GM03348 (cell line): ENCODE results near the gene TNFRSF25.
"Not testable (repeated sequence)": the region's sequence is repeated elsewhere in the genome, so short reads cannot be mapped to it uniquely, and the experiment has no call there.

ENCODE experiments used
- DNase-seq: peaks from one replicate; pipeline ENCODE4 v3.0.0; 2012; ENCODE audit warnings: low spot score

Gene TNFRSF25

DNA sequence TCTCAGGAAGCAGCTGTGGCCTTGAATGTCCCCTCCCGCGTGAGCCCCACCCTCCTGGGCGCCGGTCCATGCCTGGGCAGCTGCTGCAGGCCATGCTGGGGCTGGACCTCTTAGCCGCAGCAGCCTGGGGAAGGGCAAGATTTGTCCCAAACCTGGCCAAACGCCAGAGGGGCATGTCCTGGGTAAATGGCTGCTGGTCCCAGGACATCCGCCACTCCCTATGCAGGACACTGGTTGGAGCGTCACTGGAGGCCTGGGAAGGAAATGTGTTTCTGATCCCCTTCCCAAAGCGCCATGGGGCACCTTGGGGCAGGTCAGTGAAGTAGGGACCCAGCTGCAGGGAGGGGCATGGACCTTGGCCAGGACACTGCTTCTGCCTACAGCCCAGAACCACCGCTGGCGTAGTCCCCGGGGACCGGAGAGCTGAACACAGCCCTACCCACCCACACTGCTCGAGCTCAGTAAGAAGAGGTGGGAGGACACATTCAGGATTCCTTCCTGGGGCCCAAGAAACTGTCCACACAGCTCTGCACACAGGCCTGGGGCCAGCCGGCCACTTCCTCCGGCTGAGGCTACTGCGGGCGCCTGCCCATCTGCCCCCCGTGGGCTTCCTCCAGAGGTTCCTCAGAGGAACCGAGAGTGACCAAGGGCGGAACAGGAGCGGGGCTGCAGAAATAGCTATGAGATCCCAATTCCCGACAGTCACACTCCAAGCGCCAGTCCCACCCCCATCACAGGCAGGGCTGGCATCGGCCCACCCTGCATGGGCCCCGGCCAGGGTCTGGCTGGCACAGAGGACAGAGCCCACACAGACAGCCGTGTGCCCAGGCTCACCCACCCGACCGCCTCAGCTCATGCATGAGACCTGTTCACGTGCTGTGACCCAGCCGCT lies 36.3 kb upstream of the TNFRSF25 start:
- peak; percentile 58 for DNase-seq

DNA sequence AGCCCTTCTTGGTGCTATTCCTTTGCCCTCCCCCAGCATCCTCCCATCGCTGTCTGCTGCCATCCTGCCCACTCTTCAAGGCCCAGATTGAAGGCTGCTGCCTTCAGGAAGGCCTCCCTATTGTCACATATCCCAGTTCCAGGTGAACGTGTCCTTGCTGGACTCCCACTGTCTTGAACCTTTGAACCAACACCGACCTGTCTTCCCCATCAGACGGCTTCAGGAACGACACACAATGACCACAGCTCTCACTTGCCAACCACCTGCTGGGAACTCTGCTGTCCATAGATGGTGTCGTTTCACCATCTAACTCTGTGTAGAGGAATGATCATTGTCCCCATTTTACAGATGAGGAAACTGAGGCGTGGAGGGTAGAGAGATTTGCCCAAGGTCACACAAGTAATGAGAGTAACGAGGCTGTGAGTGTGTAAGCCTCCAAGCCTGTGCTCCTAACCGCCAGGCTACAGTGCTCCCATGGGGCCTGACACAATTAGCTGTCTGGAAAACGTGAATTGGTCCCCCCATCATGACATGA lies 35.4 kb upstream of the TNFRSF25 start:
- DNase-seq: no peak

DNA sequence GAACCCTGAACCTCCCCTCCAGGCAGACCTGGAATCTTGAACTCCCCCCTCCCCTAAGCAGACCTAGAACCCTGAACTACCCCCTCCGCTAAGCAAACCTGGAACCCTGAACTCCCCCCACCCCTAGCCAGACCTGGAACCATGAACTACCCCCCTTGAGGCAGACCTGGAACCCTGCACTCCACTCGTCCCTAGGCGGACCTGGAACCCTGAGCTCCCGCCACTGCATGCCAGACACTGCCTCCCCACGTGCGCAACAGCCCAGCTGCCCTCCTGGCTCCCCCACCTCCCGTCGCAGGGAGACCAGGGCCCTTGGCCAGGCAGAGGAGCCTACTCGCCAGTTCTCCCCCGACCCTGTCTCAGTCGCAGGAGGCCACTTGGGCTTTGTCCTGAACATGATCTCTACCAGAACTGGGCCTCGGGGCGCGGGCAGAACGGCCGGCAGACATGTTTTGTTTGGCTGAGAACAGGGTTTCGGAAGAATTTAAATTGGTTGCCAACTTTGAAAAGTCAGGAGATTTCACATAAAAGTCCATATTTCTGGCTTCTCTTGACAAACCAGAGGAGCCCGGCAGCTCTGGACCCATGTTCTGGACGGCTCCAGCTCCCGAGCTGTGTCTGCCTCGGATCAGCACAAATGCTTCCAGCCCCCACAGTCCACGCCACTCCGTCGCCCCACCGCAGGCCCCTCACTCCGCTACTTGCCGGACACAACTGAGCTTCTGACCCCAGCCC lies 34.7 kb upstream of the TNFRSF25 start:
- no peak for DNase-seq

DNA sequence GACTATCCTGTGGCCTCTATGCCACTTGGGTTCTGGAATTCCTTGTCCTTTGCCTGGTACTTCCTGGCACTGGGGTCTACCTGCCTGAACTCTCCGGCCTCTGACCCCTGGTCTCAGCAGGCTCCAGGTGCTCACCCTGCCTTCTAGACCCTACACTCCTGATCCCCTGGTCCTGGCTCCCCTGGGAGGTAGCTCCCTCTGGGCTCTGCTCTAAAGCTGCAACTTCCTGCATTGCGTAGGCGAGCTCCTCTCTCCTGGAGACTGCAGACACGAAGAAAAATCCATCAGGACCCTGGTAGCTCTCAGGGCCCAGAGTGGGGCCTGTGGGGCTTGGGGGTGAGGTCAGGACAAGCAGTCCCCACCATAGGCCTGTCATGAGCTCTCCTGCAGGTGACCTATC lies 33.3 kb upstream of the TNFRSF25 start:
- no peak for DNase-seq

DNA sequence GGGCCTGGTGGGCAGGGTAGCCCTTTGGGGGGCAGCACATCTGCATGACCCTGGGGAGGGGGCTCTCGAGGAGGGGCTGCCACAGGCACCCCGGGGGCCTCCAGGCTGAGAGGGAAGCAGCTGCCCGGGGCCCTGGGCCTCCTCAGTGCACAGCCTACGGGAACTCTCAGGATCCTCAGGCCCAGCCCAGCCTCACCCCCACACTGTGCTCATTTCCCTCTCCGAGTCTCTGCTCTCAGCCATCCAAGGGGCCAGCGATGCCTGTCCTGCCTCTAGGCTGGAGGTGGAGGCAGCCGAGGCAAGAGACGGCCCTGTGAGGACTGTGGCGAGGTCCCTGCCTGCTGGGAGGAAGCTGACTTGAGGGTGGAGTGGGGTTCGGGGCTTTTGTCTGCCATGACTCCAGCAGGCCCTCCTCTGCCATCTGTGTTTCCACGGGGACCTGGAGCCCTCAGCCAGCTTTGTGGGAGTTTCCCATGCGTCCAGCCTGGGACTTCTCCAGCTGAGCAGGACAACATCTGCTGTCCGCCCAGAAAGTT lies 32.7 kb upstream of the TNFRSF25 start:
- DNase-seq: no peak

DNA sequence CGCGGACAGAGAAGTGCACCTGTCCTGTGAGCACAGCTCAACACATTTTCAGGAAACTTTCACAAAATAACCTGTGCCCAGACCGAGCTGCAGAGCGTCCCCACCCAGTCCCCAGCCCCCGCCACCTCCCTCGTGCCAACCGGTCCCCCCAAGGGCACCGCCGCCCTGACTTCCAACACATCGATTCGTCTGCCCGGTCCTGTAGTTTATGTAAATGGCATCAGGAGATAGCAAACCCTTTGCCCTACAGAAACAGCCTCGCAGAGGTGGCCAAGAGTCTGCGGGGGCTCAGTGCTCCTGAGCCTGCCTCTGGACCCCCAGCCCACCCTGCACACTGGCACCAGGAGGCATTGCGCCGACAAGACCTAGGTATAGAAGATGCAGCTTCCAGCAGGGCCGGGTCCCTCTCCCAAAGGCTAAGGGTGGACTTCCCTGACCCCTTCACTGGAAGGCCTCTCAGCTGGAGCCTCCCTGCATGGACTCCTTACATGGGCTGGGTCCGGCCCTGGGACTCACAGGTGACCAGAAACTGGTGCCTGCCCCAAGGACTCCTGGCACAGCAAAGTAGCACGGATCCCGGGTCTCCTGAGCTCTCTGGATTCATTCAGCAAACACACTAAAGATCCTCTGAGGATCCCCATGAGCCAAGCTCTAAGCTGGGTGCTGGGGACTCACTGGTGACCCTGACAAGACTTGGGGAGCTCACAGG lies 32.0 kb upstream of the TNFRSF25 start:
- DNase-seq: no peak

DNA sequence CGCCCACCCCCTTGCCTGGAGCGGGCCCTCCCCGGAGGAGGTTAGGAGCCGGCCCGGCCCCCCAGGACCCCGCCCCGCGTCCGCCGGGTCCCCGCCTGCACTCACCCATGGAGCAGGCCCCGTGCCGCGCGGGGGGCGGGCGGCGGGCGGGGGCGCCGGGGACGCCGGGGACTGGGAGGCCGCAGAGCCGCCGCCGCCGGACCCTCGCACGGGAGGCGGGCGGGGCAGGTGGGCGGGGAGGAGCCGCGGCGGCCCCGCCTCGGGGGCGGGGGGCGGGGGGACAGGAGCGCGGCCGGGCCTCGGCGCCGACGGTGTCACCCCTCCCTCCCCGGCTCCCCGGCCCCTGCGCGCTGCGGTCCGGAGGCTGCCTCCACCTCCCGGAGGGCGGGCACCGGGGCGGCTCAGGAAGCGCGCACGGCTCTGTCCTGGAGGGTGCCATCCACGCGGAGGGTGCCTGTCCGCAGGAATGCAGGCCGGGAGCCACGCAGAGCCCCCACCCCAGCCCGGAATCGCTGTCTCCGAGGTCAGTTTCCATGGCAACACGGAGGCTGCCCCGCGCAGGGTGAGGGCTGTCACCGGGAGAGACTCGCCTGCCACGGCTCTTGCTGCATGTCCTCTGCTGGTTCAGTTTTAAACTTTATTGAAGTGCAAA lies 31.4 kb upstream of the TNFRSF25 start:
- DNase-seq: peak; percentile 93

DNA sequence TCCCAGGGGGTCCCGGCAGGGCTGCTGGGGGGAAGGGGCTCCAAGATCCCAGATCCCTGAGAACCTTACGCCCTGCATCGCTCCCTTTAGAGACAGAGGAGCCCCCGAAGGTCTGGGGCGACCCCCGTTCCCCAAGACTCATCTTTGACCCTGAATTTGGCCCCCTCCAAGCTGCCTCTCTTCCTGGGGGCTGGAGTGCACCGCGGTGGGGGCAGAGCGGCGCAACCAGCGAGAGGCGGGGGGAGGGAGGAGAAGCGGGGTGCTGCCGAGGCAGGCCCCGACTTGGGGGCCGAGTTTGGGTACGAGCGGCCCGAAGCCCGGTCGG lies 30.9 kb upstream of the TNFRSF25 start:
- DNase-seq: no peak

DNA sequence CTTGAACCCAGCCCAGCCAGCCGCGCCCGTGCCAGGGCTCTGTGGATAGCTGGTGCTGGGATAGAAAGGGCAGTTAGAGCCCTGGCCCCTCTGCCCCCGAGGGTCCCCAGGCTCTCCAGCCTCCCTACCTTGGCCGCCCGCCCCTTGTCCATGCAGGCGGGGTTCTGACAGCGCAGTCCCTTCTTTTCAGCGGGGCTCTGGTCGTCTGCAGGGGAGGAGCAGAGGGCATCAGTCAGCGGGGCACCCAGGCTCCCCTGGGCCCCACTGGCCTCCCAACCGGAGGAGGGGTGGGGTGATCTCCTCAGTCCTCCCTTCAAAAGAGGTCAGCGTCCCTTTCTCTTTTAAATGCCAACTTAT lies 30.4 kb upstream of the TNFRSF25 start:
- peak; percentile 49 for DNase-seq

DNA sequence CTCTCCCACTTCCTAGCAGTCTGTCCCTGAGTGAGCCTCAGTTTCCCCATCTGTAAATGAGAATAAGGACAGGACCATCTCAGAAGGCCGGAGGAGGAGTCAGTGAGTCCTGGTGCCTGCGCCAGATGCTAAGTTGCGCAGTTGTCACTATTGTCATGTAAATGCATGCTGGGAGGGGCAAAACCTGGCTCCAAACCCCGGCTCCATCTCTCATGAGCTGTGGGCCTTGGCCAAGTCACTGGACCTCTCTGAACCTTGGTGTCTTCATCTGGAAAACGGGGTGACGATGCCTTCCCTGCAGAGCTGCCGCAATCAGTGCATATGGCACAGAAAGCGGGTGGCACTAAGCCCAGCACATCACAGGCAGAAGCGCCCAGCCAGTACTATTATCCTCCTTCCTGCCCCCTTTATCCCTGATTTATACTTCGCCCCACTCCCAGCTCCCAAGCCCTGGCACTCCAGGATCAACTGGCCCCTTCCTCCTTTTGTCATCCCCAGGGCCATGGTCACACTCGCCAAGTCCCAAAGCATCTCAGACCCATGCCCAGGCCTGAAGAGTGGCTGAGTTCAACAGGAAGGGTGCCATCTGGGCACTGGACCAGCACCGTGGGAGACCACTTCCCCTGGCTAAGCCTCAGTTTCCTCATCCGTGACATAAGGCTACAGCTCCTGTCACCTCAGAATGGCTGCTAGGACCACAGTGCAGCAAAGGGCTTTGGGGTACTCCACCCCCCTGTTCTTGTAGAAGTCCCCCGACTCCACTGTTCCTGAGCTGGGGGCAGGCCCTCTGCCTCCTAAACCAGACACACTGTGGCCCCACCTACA lies 29.8 kb upstream of the TNFRSF25 start:
- DNase-seq: no peak

DNA sequence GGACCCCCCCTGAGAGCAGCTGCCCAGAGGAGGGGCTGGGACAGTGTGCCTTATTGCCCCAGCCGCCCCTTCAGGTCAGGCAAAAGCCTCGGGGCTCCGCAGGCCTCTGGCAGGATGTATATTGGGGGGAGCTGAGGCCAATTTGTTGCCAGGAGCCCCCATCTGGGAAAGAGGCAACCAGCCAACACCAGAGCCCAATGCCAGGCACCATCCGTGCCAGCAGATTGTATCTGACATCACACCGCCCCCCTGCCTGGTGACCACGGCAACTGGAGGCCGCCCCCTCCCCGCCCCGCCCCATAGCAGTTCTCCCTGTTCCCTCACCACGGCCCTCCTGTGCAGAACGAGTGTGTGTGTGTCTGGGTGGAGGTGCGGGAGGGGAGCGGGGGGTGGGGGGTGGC lies 29.1 kb upstream of the TNFRSF25 start:
- no peak for DNase-seq

DNA sequence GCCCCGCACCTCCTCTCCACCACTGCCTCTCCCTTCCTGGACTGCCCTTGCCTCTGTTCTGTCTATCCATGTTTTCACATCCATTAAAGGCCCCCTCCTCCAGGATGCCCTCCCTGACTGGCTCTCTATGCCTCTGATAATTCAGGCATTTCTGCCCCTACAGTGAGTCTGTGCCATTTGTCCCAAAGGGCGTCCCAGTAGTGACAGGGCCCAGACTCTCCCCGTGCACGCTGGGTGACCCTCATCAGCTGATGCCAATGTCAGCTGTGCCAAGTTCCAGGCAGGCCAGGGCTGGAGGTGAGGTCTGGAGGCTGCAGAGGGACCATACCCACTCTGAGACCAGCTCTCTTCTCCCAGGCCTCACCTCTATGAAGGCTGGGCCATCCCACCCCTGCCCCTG lies 28.7 kb upstream of the TNFRSF25 start:
- DNase-seq: no peak

DNA sequence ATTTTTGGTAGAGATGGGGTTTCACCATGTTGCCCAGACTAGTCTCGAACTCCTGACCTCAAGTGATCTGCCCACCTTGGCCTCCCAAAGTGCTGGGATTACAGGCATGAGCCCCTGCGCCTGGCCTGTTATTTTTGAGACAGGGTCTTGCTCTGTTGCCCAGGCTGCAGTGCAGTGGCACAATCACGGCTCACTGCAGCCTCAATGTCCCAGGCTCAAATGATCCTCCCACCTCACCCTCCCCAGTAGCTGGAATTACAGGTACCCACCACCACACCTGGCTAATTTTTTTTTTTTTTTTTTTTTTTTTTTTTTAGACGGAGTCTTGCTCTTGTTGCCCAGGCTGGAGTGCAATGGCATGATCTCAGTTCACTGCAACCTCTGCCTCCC lies 27.9 kb upstream of the TNFRSF25 start:
- DNase-seq: not testable (repeated sequence)

DNA sequence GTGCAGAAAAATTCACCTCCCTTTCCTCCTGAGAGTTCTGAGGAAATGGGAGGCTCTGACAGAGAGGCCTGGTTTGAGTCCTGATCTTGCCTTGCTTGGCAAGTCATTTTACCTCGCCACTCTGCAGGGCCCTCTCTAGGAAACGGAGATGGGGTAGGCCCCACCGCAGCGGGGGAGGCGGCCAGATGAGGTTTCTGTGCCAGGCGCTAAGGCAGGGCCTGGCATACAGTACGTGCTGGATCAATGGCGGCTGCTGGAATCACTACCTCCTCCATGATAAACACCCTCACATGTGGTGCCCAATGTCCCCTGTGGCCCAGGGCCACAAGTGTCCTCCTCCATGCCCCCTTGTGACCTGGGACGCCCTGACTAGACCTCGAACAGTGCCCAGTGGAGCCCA lies 26.0 kb upstream of the TNFRSF25 start:
- DNase-seq: no peak

DNA sequence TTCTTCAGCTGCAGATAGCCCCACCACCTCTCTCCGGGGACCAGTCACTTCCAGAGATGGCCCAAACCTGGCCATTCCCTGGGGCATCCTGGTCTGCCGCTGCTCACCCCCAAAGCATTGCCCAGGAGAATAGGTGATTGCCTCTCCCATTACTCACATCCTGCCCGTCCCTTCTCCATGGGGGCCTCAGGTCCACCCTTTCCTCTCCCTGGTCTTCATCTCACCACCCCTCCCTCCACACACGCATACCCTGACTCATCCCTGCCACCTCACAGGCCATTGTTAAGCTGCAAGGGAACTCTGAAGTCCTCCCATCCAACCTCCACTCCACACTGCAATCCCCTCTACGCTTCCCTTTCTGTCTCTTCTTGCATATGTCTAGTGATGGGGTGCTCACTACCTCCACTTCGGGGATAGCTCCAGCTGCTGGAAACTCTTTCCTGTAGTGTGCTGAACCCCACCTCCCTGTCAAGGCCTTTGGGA lies 25.5 kb upstream of the TNFRSF25 start, which contains the start of gene PLEKHG5:
PLEKHG5 (minus strand) TSS at position 188 of the 483 bp plus-strand sequence. CDS start 14,096 bp downstream, outside the sequence.
- DNase-seq: peak; percentile 60

DNA sequence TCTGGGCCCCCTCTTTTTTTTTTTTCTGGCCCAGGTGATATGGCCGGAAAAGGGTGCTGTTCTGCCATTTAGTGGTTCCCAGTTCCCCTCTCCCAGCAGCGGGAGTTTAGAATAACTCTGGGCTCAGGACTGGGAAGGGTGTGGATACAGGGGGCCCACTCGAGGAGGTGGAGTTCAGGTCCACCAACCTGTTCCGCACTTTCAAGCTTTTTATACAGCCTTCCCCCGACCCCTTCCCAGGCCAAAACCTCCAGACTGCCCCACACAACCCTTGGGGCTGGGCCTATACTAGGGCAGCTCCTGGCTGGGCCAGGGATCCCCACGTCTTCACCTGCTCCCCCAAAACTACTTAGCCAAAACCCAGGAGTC lies 25.1 kb upstream of the TNFRSF25 start:
- no peak for DNase-seq

DNA sequence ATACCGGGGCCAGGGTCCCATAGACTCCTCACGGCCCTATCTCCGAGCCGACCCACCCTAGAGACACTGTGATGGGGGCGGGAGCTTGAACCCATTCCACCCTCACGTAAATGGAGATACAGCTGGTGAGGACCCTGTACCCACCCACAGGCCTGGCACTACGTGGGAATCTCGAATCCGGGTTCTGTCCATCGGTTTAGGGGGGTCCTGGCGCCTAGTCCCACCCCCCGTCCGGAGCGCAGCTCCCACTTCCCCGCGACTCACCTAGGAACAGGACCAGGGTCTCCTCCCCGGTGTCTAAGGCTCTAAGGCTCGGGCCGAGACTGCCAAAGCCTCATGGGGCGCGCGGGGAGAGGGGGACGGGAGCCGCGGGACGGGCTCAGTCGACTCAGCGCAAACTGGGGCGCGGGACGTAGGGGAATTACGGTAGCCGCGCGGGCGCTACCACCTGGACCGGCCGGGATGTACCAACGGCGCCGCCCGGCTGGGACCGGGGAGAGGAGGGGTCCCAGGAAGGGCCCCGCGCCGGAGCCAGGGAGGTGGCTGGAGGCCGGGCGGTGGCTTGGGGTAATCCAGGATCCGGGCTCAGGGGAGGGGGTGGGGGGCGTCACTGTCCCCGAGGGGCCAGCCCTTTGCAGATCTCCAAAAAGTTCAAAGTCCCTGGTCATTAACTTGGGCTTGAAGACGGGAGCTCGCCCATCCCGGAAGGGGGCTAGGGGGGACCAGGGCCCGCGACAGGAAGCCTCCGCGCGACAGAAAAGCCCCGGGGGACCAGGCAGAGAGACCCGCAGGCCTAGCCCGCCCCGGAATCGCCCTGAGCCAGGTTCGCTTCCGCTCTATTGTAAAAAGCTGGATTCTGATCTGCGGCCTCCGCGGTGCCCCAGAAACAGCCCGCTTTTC lies 24.5 kb upstream of the TNFRSF25 start:
- DNase-seq: peak; percentile 90

DNA sequence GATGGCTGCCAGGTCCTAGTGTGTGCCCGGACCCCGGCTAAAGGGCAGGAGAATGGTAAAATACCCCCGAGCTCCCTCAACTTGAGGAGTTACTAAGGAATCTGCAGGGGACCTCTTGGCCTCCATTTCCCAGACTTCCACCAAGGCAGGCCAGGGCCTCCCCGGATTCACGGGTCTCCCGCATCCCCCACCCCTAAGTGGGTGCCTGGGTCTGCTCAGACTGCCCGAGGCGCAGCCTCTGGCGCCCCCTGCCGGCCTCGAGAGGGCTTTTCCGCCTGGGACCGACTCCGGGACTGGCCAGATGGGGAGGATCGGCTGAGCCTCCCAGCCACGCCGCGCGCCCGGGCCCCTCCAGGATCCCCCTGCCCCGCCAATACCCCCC lies 23.8 kb upstream of the TNFRSF25 start:
- DNase-seq: peak; percentile 96

DNA sequence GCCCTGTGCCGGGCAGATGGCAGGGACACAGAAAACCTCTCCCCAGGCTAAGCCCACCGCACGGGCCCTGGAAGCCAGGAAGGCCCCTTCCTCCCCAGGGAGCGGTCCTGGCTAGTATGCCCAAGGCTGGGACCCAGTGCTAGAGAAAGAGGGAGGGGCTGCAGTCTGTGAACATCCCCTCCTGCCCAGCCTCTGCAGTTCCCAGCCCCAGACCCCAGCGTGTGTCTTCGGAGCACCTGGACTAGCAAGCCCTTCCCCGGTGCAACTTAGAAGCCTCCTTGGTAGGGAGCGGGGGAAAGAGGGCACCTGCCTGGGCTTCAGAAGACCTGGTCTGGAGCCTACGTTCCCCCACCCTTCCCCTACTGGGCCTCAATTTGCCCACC lies 23.4 kb upstream of the TNFRSF25 start:
- DNase-seq: no peak
